Panc1 (cell line): ENCODE results near the gene MARS2.
"Not testable (repeated sequence)": the region's sequence is repeated elsewhere in the genome, so short reads cannot be mapped to it uniquely, and the experiment has no call there.

Source experiments
- SIN3A ChIP-seq: IDR thresholded peaks from 2 replicates; pipeline ENCODE4 v1.6.1; 2012; ENCODE audit warnings: low read depth, mild to moderate bottlenecking, low read length, moderate library complexity, borderline replicate concordance; ENCODE audit not compliant: insufficient read depth
- TCF7L2 ChIP-seq: IDR thresholded peaks from 2 replicates; pipeline ENCODE4 v1.6.1; 2011; ENCODE audit warnings: mild to moderate bottlenecking, low read depth, low read length, inconsistent platforms
- TF ChIP-seq, protein P1 (sequence below): fragments of 450-650 bp; IDR thresholded peaks from 2 replicates; pipeline ENCODE4 v1.5.1; 2017; ENCODE audit warnings: mild to moderate bottlenecking

DNA sequence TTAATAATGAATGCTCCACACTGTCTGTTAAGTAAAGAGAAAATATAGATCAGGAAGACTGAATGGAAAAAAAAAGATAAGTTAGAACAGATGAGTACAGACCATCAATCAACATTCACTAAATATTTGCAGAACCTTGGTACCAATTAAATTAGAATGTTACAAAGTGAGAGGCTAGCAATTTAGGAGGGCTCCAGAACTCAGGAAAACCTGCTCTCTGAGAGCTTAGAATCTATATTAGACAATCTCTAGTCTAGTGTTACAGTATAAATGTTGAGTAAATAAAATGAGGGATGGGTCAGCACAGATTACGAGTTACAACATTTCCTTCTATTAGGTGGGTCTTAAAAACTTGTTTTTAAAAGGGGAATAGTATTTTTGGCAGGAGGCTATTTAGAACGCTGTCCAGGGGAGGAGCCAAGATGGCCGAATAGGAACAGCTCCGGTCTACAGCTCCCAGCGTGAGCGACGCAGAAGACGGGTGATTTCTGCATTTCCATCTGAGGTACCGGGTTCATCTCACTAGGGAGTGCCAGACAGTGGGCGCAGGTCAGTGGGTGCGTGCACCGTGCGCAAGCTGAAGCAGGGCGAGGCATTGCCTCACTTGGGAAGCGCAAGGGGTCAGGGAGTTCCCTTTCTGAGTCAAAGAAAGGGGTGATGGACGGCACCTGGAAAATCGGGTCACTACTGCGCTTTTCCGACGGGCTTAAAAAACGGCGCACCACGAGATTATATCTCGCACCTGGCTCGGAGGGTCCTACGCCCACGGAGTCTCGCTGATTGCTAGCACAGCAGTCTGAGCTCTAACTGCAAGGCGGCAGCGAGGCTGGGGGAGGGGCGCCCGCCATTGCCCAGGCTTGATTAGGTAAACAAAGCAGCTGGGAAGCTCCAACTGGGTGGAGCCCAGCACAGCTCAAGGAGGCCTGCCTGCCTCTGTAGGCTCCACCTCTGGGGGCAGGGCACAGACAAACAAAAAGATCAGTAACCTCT lies 23.7 kb downstream of the MARS2 start:
- TF ChIP-seq, protein P1, sequence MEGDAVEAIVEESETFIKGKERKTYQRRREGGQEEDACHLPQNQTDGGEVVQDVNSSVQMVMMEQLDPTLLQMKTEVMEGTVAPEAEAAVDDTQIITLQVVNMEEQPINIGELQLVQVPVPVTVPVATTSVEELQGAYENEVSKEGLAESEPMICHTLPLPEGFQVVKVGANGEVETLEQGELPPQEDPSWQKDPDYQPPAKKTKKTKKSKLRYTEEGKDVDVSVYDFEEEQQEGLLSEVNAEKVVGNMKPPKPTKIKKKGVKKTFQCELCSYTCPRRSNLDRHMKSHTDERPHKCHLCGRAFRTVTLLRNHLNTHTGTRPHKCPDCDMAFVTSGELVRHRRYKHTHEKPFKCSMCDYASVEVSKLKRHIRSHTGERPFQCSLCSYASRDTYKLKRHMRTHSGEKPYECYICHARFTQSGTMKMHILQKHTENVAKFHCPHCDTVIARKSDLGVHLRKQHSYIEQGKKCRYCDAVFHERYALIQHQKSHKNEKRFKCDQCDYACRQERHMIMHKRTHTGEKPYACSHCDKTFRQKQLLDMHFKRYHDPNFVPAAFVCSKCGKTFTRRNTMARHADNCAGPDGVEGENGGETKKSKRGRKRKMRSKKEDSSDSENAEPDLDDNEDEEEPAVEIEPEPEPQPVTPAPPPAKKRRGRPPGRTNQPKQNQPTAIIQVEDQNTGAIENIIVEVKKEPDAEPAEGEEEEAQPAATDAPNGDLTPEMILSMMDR: not testable (repeated sequence)
- not testable (repeated sequence) for TF ChIP-seq TCF7L2, SIN3A
